ENCODE data around the gene TMEM190.

DNA sequence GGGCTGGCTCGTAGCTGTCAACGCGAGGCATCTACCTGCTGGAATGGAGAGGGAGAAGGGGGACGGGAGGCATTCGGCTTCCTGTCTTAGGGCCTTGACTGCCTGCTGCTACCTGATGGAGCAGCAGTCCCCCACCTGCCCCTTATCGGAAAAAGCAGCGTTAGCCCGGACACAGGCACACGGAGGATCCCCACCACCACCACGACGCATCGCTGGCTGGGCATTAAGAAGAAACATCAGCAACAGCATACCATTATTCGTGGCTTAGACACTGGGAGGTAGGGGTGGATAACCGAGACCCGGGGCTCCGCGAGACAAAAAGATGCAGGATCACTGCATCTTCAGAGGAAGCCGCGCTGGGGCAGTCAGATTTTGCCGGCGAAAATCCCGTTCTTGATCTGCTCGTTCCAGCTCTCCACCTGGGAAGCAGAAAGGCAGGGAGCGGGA is 23.2 kb upstream of the TMEM190 start:
- no peak for TF ChIP-seq CTCF (IDR thresholded peaks at IDR 0.05 in 2 of 3, conservative IDR thresholded peaks at IDR 0.05 in 1 of 3; ENCODE audit: insufficient read depth in 2 of 3, low read depth in 1 of 3, low read length in 3 of 3)
- TF ChIP-seq NONO (IDR thresholded peaks at IDR 0.05; ENCODE audit: low read depth in 2 of 2, low read length in 1 of 2) = no peak
- TF ChIP-seq CREB1 (IDR thresholded peaks at IDR 0.05) = no peak
- TF ChIP-seq CREB1 (CRISPR knock-in tag; IDR thresholded peaks at IDR 0.05) = no peak

All from K562 (cell line).